ENCODE results near the gene VSTM2L. TPM values are rescaled to one million over a fixed set of nuclear protein-coding genes. Genes with fewer than 3 reads are reported as not detected.

The VSTM2L gene
- total and polyA plus RNA-seq, 2 of the 13 experiments (the other 11 are each of a cell fraction or from before 2014, with no cell fraction given), result not detected

GRCh38 chr20:37954190-37954589 is 51.3 kb downstream of the VSTM2L start:
- Histone ChIP-seq H3K9me3 (ENCODE audit: low read length) (no peaks in the 10 kb centered on the region), H3K36me3 (replicated peaks in 1 of 2; ENCODE audit: control insufficient read depth in 1 of 2, insufficient read depth in 2 of 2, low read length in 2 of 2) (no peaks in the 10 kb centered on the region), H3K4me2 (ENCODE audit: low read depth, low read length) (no peak overlapping the region), H3K79me2 (ENCODE audit: insufficient read depth, low read length) (no peaks in the 10 kb centered on the region), H3K27me3 (ENCODE audit: control insufficient read depth in 1 of 2, insufficient read depth in 2 of 2, low read length in 2 of 2) (peaks cover 0 to 10% of the 10 kb centered on the region in 2 experiments; a peak in 2 of 5 replicates), H2AFZ (ENCODE audit: low read length) (no peak overlapping the region), H3K27ac (ENCODE audit: extremely low read length, insufficient read depth, low read length) (no peak overlapping the region), H3K4me1 (ENCODE audit: insufficient read depth, low read length) (peaks cover 16% of the 10 kb centered on the region), H3K4me3 (replicated peaks in 1 of 3; ENCODE audit: insufficient read depth in 1 of 3, low read depth in 2 of 3, low read length in 3 of 3) (no peak overlapping the region), H4K20me1 (ENCODE audit: insufficient read depth, low read length) (no peaks in the 10 kb centered on the region), H3K9ac (ENCODE audit: insufficient read depth, low read depth, low read length) (no peak overlapping the region)
- in situ Hi-C loops (cut with HindIII; ENCODE audit: extremely low pct_ligation_motif_present, low pct_unique_long_range_greater_than_20kb), result no loop called here
- DNase-seq (ENCODE audit: low spot score) (no peak), ATAC-seq (no peak), FAIRE-seq (no peak)
- intact Hi-C loops (cut with micrococcal nuclease; ENCODE audit: unreplicated experiment), result no loop called here
- TF ChIP-seq ZNF343 (CRISPR knock-in tag; IDR thresholded peaks at IDR 0.05), result no peak
- no peak for TF ChIP-seq ZNF430 (CRISPR knock-in tag; IDR thresholded peaks at IDR 0.05)
- TF ChIP-seq ZNF18 (CRISPR knock-in tag; IDR thresholded peaks at IDR 0.05; ENCODE audit: insufficient replicate concordance), result no peak
- TF ChIP-seq YEATS4 (CRISPR knock-in tag; IDR thresholded peaks at IDR 0.05; ENCODE audit: borderline replicate concordance), result no peak
- TF ChIP-seq TBX2 (CRISPR knock-in tag; IDR thresholded peaks at IDR 0.05; ENCODE audit: borderline replicate concordance), result no peak
- no peak for TF ChIP-seq ZNF570 (CRISPR knock-in tag; IDR thresholded peaks at IDR 0.05; ENCODE audit: borderline replicate concordance)
- 52% methylated on average over 5 of the region's 5 CpGs for WGBS (ENCODE audit: low lambda C conversion rate)
- ChIA-PET POLR2A (no interaction called here), CTCF (ENCODE audit: low intra/inter-chr PET ratio, low total read pairs) (no interaction called here)
- no TSS peak for BruUV-seq (replicated peaks)

- no peak overlapping the region for H3K4me2 ChIP-seq (ENCODE audit: low read depth, low read length)
- FAIRE-seq (no peak), ATAC-seq (no peak), DNase-seq (ENCODE audit: low spot score) (no peak)
- H3K4me1 ChIP-seq (ENCODE audit: insufficient read depth, low read length), result peaks cover 16% of the 10 kb centered on the region
- H3K79me2 ChIP-seq (ENCODE audit: insufficient read depth, low read length), result no peaks in the 10 kb centered on the region
- ChIA-PET POLR2A (no interaction called here), CTCF (ENCODE audit: low intra/inter-chr PET ratio, low total read pairs) (no interaction called here)
- no peak overlapping the region for H3K4me3 ChIP-seq (replicated peaks in 1 of 3; ENCODE audit: insufficient read depth in 1 of 3, low read depth in 2 of 3, low read length in 3 of 3)
- no peak overlapping the region for H3K9ac ChIP-seq (ENCODE audit: insufficient read depth, low read depth, low read length)
- H3K9me3 ChIP-seq (ENCODE audit: low read length), result no peaks in the 10 kb centered on the region
- H4K20me1 ChIP-seq (ENCODE audit: insufficient read depth, low read length), result no peaks in the 10 kb centered on the region
- no peak overlapping the region for H2AFZ ChIP-seq (ENCODE audit: low read length)
- BruUV-seq (replicated peaks), result no TSS peak
- intact Hi-C loops (cut with micrococcal nuclease; ENCODE audit: unreplicated experiment), result no loop called here
- H3K36me3 ChIP-seq (replicated peaks in 1 of 2; ENCODE audit: control insufficient read depth in 1 of 2, insufficient read depth in 2 of 2, low read length in 2 of 2), result no peaks in the 10 kb centered on the region
- in situ Hi-C loops (cut with HindIII; ENCODE audit: extremely low pct_ligation_motif_present, low pct_unique_long_range_greater_than_20kb), result no loop called here
- peaks cover 0 to 10% of the 10 kb centered on the region in 2 experiments; a peak in 2 of 5 replicates for H3K27me3 ChIP-seq (ENCODE audit: control insufficient read depth in 1 of 2, insufficient read depth in 2 of 2, low read length in 2 of 2)
- 45% methylated on average over 14 of the region's 14 CpGs for WGBS (ENCODE audit: low lambda C conversion rate)
- no peak overlapping the region for H3K27ac ChIP-seq (ENCODE audit: extremely low read length, insufficient read depth, low read length)
- TF ChIP-seq ZGPAT (CRISPR knock-in tag; IDR thresholded peaks at IDR 0.05) (no peak), RAD51 (IDR thresholded peaks at IDR 0.05; ENCODE audit: borderline replicate concordance) (no peak), CAMTA2 (CRISPR knock-in tag; IDR thresholded peaks at IDR 0.05; ENCODE audit: borderline replicate concordance) (no peak), SP140L (CRISPR knock-in tag; IDR thresholded peaks at IDR 0.05; ENCODE audit: borderline replicate concordance) (no peak), KAT8 (CRISPR knock-in tag; IDR thresholded peaks at IDR 0.05) (no peak), ZNF878 (CRISPR knock-in tag; IDR thresholded peaks at IDR 0.05) (no peak), ZNF816 (CRISPR knock-in tag; IDR thresholded peaks at IDR 0.05; ENCODE audit: borderline replicate concordance) (no peak)
Measured at GRCh38 chr20:37954626-37955025, 51.7 kb downstream of the VSTM2L start.

Data from HepG2 (cell line).